GM08714 (cell line): ENCODE data around the gene NPHS1.
"Not testable (repeated sequence)": the region's sequence is repeated elsewhere in the genome, so short reads cannot be mapped to it uniquely, and the experiment has no call there.

ENCODE experiments used
- H3K4me3 ChIP-seq: fragments of 200-500 bp; sonication (Bioruptor generic); 2 replicates; pipeline ENCODE4 v1.5.1; 2014; ENCODE audit warnings: mild to moderate bottlenecking, low read length, inconsistent platforms
- ZNF274 ChIP-seq: IDR thresholded peaks from 2 replicates; pipeline ENCODE4 v1.6.1; 2012; ENCODE audit warnings: mild to moderate bottlenecking, low read depth, low read length

The NPHS1 gene, protein sequence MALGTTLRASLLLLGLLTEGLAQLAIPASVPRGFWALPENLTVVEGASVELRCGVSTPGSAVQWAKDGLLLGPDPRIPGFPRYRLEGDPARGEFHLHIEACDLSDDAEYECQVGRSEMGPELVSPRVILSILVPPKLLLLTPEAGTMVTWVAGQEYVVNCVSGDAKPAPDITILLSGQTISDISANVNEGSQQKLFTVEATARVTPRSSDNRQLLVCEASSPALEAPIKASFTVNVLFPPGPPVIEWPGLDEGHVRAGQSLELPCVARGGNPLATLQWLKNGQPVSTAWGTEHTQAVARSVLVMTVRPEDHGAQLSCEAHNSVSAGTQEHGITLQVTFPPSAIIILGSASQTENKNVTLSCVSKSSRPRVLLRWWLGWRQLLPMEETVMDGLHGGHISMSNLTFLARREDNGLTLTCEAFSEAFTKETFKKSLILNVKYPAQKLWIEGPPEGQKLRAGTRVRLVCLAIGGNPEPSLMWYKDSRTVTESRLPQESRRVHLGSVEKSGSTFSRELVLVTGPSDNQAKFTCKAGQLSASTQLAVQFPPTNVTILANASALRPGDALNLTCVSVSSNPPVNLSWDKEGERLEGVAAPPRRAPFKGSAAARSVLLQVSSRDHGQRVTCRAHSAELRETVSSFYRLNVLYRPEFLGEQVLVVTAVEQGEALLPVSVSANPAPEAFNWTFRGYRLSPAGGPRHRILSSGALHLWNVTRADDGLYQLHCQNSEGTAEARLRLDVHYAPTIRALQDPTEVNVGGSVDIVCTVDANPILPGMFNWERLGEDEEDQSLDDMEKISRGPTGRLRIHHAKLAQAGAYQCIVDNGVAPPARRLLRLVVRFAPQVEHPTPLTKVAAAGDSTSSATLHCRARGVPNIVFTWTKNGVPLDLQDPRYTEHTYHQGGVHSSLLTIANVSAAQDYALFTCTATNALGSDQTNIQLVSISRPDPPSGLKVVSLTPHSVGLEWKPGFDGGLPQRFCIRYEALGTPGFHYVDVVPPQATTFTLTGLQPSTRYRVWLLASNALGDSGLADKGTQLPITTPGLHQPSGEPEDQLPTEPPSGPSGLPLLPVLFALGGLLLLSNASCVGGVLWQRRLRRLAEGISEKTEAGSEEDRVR (N-terminal part only)

DNA sequence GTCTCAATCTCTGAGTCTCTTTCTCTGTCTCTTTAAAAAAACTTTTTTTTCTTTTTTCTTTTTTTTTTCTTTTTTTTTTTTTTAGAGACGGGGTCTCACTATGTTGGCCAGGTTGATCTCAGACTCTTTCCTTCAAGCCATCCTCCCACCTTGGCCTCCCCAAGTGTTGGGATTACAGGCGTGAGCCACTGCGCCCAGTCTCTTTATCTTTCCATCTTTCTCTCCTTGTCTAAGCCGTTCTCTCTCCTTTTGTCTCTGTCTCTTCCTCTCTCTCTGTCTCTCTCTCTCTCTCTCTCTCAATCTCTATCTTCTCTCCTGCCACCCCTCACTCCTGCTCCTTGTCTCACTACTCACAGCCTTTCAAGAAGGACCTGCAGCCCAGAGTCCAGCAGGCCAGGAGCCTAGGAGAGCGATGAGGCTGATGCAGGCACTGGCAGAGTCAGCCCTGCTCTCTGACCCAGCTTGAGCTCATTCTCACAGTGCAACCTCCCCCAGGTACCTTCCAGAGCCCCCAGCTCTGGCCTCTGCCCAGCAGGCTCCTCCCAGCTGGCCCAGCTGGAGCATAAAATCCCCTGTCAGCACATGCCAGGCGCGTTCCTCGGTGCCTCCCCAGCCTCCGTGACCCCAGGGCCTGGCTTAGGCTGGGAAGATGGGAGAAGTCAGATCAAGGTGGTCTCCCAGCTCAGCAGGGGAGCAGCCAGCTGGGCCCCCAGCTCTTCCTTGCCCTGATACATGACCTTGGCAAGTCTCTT, at the start of gene NPHS1:
Gene NPHS1 (minus strand): TSS at position 476 of the 752 bp plus-strand sequence. CDS start 667 bp downstream, outside the sequence.
- TF ChIP-seq ZNF274 = no peak
- no peak within 1 kb of the TSS for H3K4me3 ChIP-seq

DNA sequence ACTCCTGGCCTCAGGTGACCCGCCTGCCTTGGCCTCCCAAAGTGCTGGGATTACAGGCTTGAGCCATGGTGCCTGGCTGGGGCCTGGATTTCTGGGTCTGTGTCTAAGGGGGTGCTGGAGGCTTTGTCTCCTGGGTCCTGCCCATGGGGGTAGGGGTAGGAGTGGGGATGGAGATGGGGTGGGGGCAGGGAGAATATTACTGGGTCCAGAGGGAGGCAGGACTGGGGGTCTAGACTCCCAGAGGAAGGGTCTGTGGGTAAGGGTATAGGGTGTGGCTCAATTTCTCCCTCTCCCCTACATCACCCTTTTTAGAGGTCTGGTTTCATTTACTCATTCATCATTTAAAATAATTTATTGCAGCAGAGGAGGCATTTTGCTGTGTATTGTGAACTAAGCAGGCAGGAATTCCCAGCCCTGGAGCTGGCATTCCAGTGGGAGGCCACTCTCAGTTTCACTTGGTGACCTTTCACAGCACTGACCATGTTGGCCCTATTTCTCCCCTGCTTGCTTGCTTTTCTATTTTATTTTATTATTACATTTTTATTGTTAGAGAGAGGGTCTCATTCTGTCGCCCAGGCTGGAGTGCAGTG, 48.8 kb upstream of the NPHS1 start:
- H3K4me3 ChIP-seq = peak overlapping the region; percentile 79; the same call in 1 of the 2 replicates

DNA sequence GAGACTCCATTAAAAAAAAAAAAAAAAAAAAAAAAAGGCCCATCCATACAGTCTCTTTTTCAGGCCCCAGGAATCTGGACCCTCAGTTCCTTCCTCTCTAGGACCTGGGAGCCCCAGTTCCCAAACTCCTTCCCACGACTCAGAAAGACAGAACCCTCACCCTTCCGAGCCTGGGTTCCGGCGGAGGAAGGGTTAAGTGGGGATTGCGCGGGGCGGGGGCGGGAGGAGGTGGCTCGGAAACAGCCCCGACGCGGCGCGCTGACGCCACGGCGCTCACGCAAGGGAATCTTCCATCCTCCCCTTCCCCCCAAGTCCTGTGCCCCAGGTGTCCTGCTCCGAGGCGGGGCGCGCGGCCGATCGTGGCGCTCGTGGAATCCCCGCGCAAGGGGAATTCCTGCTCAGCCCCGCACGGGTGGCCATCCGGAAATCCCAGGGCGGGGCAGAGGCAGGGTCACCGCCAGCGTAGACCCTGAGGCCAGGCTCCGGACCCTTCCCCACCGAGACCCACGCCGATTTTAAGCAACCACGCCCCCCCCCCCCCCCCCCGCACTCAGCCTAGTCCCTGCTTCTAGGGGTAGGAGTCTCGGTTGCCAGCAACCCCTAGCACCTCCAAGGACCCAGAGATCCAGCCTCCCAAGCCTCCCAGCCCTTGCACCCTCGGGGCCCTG, 47.4 kb upstream of the NPHS1 start:
- H3K4me3 ChIP-seq = peak overlapping the region; percentile 79
- TF ChIP-seq ZNF274 = no peak

More for the DNA sequence above, 48.8 kb upstream of the NPHS1 start:
- no peak for TF ChIP-seq ZNF274

DNA sequence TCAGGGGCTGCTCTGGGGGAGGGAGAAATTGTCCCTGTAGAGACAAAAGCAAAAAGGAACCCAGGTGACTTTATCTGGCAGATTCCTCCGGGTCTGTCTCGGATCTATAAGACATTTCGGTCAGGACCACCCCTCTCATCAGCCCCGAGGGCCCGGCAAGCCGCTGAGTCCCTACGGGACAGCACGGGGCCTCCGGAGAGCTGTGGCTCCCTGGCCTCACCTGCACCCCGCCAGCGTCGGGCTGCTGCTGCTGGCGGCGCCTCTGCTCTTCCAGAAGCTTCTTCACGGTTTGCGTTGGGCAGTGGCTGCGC, 46.1 kb upstream of the NPHS1 start:
- peak overlapping the region; percentile 79; the same call in 1 of the 2 replicates for H3K4me3 ChIP-seq
- TF ChIP-seq ZNF274 = no peak

DNA sequence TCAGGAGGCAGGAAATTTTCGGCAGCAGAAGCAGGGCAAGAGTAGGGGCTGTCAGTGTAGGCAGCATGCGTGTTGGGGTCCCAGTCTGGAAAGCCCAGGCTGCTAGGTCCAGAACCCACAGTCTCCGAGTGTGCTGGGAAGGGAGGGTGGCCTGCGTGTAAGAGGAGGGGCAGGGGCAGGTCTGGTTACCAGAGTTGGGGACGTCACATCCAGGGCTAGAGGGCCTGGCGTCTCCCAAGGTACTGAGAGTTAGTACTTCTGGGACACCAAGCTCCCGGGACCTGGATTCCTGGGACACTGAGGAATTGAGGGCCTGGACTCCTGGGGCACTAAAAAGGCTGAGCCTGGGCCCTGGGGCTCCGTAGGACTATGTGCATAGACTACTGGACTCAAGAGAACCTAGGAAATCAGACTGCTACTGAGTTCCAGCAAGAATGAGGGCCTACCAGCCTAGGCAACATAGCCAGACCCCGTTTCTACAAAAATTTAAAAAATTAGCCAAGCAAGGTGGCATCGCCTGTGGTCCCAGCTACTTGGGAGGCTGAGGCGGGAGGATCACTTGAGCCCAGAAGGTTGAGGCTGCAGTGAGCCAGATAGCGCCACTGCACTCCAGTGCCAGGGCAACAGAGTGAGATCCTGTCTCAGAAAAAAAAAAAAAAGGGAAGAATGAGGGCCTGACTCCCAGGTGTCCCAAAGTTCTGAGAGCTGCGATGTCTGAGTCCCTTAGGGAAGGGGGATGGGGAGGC, 45.6 kb upstream of the NPHS1 start:
- H3K4me3 ChIP-seq = peak overlapping the region; percentile 79; the same call in 1 of the 2 replicates
- TF ChIP-seq ZNF274 = no peak

DNA sequence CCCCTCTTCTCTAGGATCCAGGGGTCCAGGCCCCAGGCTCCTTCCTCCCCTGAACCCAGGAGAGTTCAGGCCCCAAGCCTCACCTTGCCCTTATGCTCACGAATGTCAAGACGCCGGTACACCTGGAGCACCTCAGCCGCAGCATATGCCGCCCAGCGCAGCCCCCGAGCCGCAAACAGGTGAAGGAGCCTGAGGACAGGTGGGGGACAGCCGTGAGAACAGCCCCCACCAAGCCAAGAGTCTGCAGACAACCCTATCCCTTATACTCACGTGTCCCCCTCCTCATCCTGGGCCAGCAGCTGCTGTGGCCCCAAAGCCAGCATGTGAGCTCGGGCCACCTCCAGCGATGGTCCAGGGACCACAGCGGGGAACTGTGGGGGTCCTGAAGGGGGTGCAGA, 44.3 kb upstream of the NPHS1 start:
- no peak overlapping the region for H3K4me3 ChIP-seq
- TF ChIP-seq ZNF274 = no peak

DNA sequence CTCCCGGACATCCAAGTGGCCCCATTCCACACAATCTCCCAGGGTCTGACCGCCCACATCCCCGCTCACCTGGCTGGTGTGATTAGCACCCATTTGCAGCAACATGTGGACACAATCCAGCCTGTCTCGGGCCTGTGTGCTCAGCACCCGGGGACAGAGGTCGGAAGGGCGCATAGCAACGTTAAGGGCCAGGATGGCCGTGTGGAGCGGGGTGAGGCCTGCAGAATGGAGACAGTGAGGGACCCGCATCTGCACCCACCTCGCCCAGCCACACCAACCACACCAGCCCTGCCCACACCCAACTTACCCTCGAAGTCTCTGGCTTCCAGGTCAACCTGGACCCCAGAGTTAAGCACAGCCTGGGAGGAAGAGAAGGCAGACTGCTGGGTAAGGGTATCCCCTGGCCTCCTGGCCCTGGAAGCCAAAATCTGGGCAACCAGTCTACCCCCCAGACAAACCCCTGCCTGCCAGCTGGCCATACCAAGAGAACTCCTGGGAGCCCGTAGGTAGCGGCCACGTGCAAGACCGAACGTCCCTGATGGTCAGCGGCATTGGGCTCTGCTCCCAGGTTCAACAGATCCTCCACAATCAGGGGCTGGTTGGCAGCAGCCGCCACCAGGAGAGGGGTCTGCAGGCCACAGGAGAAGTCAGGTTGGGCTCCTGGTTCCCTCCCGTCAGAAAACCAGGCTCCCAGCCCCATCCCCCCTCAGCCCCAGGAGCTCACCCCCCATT, 43.8 kb upstream of the NPHS1 start:
- no peak overlapping the region for H3K4me3 ChIP-seq
- no peak for TF ChIP-seq ZNF274

DNA sequence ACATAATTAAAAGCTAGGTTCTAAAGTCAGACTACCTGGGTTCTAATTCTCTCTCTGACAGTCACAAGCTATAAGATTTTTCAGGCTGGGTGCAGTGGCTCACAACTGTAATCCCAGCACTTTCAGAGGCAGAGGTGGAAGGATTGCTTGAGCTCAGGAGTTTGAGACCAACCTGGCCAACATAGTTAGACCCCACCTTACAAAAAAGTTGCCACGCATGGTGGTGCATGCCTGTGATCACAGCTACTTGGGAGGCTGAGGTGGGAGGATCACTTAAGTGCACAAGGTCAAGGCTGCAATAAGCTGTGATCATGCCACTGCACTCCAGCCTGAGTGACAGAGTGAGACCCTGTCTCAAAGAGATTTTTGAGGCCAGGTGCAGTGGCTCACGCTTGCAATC, 42.0 kb upstream of the NPHS1 start:
- no peak overlapping the region for H3K4me3 ChIP-seq
- TF ChIP-seq ZNF274 = no peak

DNA sequence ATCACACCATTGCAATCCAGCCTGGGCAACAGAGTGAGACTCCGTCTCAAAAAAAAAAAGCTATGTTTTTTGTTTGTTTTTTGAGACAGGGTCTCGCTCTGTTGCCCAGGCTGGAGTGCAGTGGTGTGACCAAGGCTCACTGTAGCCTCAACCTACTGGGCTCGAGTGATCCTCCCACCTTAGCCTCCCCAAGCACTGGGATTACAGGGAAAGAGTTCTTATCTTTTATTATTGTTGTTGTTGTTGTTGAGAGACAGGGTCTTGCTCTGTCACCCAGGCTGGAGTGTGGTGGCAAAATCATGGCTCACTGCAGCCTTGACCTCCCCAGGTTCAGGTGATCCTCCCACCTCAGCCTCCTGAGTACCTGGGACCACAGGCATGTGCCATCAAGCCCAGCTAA, 39.5 kb upstream of the NPHS1 start:
- not testable (repeated sequence) for H3K4me3 ChIP-seq

DNA sequence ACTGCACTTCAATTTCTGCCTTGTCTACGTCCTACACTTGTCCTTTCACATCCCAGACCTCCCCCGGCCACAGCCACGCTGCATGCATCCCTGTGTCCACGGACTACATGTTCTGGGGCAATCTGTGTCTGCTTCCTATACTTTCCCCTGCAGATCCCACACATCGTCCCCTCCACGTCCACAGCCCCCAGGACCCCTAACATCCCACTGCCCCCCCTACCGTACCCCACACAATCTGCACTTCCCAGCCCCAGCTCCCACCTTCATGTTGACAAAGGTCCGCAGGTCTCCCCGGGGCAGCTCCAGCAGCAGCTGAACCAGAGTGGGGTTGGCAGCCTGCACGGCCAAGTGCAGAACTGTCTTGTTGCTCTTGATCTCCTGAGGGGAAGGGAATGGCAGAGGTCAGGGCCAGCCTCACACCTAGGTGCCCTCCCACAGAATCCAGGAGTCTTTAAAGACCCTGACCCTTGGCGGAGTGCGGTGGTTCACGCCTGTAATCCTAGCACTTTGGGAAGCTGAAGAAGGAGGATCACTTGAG, 37.9 kb upstream of the NPHS1 start:
- H3K4me3 ChIP-seq = no peak overlapping the region
- no peak for TF ChIP-seq ZNF274

DNA sequence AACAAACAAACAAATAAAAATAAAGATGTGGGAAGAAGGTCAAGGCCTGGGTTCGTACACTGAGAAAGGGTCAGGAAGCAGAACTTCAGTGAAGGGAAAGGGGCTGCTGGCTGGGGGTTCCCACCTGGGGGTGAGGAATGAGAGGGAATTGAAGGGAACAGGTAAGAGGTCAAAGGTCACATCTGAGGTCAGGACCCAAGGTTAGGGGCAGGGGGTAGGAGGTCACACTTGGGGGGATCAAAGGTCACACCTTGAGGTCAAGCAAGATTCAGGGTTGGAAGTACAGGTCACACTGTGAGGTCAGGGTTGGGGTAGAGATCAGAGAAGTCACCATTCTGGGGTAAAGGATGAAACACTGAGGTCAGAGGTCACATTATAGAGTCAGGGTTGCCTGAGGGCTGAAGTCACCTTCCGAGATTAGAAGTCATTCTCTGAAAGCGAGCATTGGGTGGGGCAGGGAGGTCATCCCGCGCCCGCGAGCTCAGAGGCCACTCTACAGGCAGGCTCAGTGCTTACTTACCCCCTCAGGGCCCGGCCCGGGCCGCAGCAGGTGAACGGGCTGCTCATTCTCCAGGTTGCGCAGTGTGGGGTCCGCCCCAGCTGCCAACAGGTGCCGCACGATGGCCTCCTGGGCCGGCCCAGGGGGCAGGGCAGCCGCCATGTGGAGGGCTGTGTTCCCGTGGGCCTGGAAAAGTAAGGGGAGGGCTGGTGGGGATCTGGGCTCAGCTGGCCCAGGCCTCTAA, 37.2 kb upstream of the NPHS1 start:
- TF ChIP-seq ZNF274 = no peak
- no peak overlapping the region for H3K4me3 ChIP-seq

DNA sequence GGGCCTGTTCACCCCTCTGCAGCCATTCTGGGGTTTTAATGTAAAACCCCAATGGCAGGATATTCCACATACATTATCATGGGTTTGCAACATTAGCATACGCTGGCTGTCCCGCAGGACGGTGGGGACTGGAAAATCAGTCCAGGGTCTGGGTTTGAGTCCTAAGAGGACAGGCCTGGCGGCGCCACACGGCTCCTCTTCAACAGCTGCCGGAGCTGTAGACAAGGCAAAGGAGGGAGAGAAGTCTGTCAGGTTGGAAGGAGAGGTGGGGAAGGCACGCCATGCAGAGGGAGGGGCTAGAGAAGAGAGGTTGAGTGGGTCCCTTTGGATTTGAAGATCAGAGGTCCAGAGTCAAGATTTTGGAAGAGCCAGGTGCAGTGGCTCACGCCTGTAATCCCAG, 36.1 kb upstream of the NPHS1 start:
- no peak for TF ChIP-seq ZNF274

More for the DNA sequence above, 36.1 kb upstream of the NPHS1 start:
- H3K4me3 ChIP-seq = no peak overlapping the region
